GM12873 (cell line): ENCODE results near the gene ZNF79.

ENCODE experiments used
- CTCF ChIP-seq: IDR thresholded peaks from 2 replicates; pipeline ENCODE4 v1.5.1; 2012; ENCODE audit warnings: low read depth, mild to moderate bottlenecking, moderate library complexity, low read length, control low read depth; ENCODE audit not compliant: insufficient read depth; ENCODE audit errors: missing control alignments

Gene ZNF79

GRCh38 chr9:127406799-127407491 is 17.2 kb upstream of the ZNF79 start:
- TF ChIP-seq CTCF = no peak

- TF ChIP-seq CTCF = no peak
These were observed 16.7 kb upstream of the ZNF79 start for GRCh38 chr9:127407492-127407843.

DNA sequence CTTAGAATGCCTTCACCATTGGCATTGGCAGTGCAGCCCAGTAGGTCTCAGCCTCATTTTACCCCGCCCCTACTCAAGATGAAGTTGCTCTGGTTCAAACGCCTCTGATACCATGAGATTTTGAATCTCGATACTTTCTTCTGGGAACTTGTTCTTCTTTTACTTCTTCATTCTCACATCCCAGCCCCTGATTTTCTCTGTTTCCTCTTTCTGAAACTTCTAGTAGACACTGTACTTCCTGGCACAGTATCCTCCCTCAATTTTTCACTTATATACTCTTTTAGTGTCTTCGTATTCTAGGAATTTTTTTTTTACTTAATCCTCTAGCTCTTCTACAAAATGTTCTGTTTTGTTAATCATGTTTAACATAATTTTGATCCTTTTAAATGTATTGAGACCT is 13.1 kb upstream of the ZNF79 start:
- no peak for TF ChIP-seq CTCF

GRCh38 chr9:127415141-127415540 is 9.0 kb upstream of the ZNF79 start:
- no peak for TF ChIP-seq CTCF

GRCh38 chr9:127415657-127416056 is 8.5 kb upstream of the ZNF79 start:
- TF ChIP-seq CTCF = no peak

GRCh38 chr9:127417131-127418036 is 6.8 kb upstream of the ZNF79 start:
- TF ChIP-seq CTCF = no peak

- TF ChIP-seq CTCF = peak; percentile 43
These were observed 6.1 kb upstream of the ZNF79 start for GRCh38 chr9:127418037-127418471.
